ENCODE results near the gene SLC11A1.

Gene SLC11A1

GRCh38 chr2:218394298-218395089 is 12.4 kb downstream of the SLC11A1 start:
- no peak for DNase-seq (ENCODE audit: low read depth)

- no peak for DNase-seq (ENCODE audit: low read depth)
Measured at GRCh38 chr2:218395090-218395444, 13.0 kb downstream of the SLC11A1 start.

GRCh38 chr2:218395456-218395825 is 13.4 kb downstream of the SLC11A1 start:
- DNase-seq (ENCODE audit: low read depth), result no peak

- peak; percentile 96 for DNase-seq (ENCODE audit: low read depth)
Measured at GRCh38 chr2:218395826-218396687, 14.0 kb downstream of the SLC11A1 start.

GRCh38 chr2:218396688-218397462 is 14.8 kb downstream of the SLC11A1 start:
- DNase-seq (ENCODE audit: low read depth), result peak; percentile 81

GRCh38 chr2:218397463-218397819 is 15.4 kb downstream of the SLC11A1 start:
- DNase-seq (ENCODE audit: low read depth), result no peak

GRCh38 chr2:218397820-218398436 is 15.9 kb downstream of the SLC11A1 start:
- DNase-seq (ENCODE audit: low read depth), result peak; percentile 93

GRCh38 chr2:218398437-218399390 is 16.6 kb downstream of the SLC11A1 start:
- peak; percentile 85 for DNase-seq (ENCODE audit: low read depth)

GRCh38 chr2:218399391-218400166 is 17.5 kb downstream of the SLC11A1 start, which contains the start of gene CTDSP1:
Gene CTDSP1 (plus strand): TSS chr2:218399868. CDS start chr2:218400091, 223 bp downstream.
- peak; percentile 97 for DNase-seq (ENCODE audit: low read depth)

GRCh38 chr2:218400167-218400929 is 18.3 kb downstream of the SLC11A1 start:
- peak; percentile 41 for DNase-seq (ENCODE audit: low read depth)

- no peak for DNase-seq (ENCODE audit: low read depth)
Measured at GRCh38 chr2:218400930-218401881, 19.1 kb downstream of the SLC11A1 start.

GRCh38 chr2:218401890-218402289 is 19.8 kb downstream of the SLC11A1 start:
- DNase-seq (ENCODE audit: low read depth), result no peak

GRCh38 chr2:218402491-218402901 is 20.4 kb downstream of the SLC11A1 start:
- DNase-seq (ENCODE audit: low read depth), result no peak

- DNase-seq (ENCODE audit: low read depth), result no peak
Measured at GRCh38 chr2:218402911-218403411, 20.9 kb downstream of the SLC11A1 start.

GRCh38 chr2:218403810-218404209 is 21.7 kb downstream of the SLC11A1 start:
- no peak for DNase-seq (ENCODE audit: low read depth)

- DNase-seq (ENCODE audit: low read depth), result no peak
Measured at GRCh38 chr2:218404351-218405085, 22.4 kb downstream of the SLC11A1 start.

Data from EH (cell line).